ENCODE results near the gene REXO4.
A peak's percentile ranks its signal among the peaks of the same experiment; 100 is the strongest.
"Not testable (repeated sequence)": the region's sequence is repeated elsewhere in the genome, so short reads cannot be mapped to it uniquely, and the experiment has no call there.

REXO4 gene

GRCh38 chr9:133386338-133386737, 31.5 kb downstream of the REXO4 start:
- DNase-seq: no peak

DNA sequence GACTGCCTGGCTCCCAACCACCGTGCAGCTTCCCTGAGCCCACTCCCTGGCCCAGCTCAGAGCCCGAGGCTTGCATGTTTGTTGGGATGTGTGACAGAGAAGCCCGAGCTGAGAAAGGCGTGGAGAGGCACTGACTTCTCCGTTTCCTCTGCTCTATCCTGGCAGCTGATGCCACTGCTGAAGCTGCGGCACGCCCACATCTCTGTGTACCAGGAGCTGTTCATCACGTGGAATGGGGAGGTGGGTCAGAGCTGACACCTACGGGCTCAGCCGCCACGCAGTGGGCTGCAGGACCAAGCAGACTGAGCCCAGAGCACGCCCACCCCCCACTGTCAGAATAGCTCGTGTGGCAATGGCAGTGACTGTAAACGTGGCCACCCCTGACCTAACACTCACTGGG, 32.4 kb downstream of the REXO4 start:
- DNase-seq: no peak

DNA sequence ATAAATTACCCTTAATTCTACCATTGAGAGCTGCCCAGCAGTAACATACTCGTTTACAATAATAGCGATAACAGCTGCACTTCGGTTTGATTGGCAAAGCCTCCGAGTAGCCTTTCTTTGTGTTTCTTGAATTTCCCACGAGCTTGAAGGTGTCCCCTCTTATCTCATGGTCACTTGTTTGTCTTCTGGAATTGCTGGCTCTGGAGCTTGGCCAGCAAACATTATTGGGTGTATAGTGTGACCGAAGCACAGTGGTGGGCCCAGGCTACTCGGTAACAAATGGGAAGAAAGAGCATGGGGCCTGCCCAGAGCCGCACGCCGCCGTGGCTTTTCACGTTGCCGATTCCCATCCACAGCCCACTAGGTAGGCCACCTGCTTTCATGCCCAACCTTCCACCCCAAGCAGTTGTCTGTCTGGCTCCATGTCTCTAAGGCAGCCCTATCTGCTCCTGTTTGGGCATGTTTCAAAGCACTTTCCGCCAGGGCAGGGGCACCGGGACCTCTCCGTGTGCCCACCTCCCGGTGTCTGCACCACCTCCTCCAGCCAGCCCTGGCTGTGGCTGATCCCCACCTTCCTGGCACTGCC, 33.0 kb downstream of the REXO4 start:
- no peak for DNase-seq

DNA sequence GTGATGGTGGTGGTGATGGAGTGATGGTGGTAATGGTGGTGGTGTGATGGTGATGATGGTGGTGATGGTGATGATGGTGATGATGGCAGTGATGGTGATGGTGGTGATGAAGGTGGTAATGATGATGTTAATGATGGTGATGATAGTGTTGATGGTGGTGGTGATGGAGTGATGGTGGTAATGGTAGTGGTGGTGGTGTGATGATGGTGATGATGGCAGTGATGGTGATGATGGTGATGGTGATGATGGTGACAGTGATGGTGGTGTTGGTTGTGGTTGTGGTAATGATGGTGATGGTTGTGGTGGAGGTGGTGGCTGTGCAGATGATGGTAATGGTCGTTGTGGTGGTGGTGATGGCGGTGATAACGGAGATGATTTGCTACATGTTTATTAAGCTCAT, 34.4 kb downstream of the REXO4 start:
- DNase-seq: no peak

DNA sequence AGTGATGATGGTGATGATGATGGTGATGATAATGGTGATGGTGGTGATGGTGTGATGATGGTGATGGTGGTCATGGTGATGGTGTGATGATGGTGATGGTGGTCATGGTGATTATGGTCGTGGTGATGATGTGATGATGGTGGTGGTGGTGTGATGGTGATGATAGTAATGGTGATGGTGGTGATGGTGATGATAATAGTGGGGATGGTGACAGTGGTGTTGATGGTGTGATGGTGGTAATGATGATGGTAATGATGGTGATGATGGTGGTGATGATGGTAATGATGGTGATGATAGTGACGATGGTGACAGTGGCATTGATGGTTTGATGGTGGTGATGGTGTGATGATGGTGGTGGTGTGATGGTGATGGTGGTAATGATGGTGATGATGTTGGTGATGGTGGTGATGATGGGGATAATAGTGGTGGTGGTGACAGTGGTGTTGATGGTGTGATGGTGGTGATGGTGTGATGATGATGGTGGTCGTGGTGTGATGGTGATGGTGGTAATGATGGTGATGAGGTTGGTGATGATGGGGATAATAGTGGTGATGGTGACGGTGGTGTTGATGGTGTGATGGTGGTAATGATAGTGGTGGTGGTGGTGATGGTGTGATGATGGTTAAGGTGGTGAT, 35.2 kb downstream of the REXO4 start:
- no peak for DNase-seq

DNA sequence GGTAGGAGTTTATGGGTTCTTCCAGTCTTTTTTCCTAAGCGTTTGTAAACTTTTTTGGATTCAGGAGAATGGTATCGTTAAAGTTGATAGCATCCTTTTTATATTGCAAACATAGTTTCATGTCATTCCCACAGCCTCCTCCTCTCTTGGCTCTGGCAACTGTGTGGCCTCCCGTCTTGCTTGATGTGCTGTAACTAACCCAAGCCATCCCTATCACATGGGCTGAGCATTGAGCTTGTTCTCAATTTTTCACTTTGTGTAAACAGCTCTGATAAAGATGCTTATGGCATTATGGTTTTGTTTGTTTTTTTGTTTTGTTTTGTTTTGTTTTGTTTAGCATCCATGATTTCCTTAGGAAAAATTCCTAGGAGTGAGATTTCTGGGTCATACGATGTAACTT, 37.1 kb downstream of the REXO4 start:
- DNase-seq: no peak

DNA sequence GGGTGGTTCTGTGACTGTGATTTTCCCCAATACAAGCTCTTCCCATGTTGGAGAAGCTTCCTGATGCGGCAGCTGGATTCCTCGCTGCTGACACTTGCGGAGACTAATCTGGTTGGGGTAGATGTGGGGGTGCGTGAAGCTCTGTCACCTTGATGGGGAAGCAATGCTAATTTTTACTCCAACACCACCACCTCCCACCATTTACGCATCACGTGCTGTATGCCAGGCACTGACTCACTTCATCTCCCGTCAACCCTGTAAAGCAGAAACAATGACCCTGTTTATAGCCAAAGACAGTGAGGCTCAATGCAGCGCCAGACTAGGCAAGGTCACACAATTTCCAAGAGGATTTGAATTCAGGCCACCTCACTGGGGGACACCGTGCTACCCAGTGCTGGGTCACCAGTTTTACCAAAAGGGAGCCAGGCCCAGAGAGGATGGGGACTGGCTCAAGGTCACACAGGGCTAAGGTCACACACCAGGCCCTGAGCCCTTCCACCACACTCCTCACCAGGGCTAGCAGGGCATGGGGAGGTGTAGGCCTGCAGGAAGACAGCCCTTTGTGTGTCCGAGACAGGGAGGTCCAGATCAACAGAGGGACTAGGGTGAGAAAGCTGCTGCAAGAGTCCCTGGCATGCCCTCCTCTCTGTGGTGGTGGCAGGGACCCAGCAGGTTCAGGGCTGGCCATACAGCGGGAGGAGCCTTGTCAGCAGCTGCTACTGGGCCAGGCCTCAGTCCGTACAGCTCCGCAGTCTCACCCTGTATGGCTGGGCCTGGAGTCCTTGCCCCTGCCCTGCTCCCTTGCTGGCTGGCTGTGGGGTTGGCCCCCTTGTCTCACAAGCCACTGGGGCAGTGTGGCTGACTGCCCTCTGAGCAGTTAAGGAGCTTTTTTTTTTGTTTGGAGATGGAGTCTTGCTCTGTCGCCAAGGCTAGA, 38.4 kb downstream of the REXO4 start:
- DNase-seq: no peak

DNA sequence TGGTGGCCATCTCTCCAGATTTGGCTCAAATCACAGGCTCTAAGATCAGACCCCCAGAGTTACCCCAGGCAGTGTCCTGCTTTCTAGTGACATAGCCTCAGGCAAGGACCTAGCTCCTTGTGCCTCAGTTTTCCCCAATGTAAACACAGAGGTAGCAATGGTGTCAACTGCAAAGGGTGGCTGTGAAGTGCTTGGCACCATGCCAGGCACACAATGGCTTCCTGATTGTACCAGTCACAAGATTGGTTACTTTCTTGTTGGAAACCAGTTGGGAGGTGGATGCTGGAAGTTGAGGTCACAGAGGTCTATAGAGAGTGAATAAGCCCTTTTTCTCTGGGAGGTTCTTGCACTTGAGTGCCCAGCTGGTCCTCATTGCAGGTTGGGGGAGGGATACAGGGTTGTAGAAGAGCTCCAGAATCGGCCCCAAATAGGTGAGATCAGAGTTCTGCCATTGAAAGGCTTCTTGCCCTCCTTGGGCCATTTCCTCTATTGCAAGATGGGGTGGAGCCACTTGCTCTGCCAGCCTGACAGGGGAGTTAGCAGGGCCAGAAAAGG, 39.3 kb downstream of the REXO4 start:
- no peak for DNase-seq

GRCh38 chr9:133377721-133378216, 40.0 kb downstream of the REXO4 start:
- DNase-seq: no peak

- DNase-seq: not testable (repeated sequence)
Measured at GRCh38 chr9:133377280-133377679, 40.5 kb downstream of the REXO4 start.

GRCh38 chr9:133375724-133376654, 41.8 kb downstream of the REXO4 start, which contains the start of the genes STKLD1 and SURF4:
STKLD1 (plus strand) TSS chr9:133376366; CDS start chr9:133376474, 108 bp downstream.
SURF4 (minus strand) TSS chr9:133376060; CDS start chr9:133375969, 91 bp downstream.
- DNase-seq: peak; percentile 94 to 96

DNA sequence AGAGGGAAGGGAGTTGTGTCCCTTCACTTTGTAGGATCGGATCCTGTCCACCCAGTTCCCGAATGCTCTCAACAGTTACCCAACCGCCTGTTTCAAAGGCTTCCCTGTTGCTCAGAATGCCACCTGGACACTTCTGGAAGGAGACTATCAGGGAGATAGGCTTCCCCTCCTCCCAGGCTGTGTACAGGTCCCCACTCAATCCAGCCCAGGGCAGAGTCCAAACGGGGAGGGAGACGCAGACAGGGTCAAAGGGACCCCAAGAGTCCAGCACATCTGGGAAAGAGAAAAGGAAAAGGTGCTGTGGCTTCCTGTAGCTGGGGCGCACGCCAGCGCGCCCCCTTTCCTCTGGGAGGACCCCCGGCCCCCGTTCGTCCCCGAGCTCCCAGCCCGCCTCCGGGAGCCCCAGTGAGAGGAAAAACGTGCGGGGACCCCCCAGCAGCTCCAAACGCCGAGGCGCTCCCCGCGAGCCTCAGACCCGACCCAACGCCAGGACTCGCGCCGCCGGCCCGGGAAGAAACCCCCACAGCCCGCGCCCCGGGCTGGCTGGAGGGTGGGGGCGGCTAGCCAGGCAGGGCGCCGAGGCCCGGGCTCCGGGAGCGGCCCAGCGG, 42.6 kb downstream of the REXO4 start:
- no peak for DNase-seq

- peak; percentile 20 to 57 for DNase-seq
Measured at GRCh38 chr9:133374612-133375115, 43.1 kb downstream of the REXO4 start.

GRCh38 chr9:133372144-133372543, 45.7 kb downstream of the REXO4 start:
- no peak for DNase-seq

GRCh38 chr9:133371261-133371711, 46.5 kb downstream of the REXO4 start:
- peak; percentile 58 to 72 for DNase-seq

- DNase-seq: peak; percentile 42 to 69
Measured at GRCh38 chr9:133370685-133371084, 47.1 kb downstream of the REXO4 start.

- DNase-seq: no peak
Measured at GRCh38 chr9:133369933-133370332, 47.9 kb downstream of the REXO4 start.

- no peak for DNase-seq
Measured at GRCh38 chr9:133369422-133369821, 48.4 kb downstream of the REXO4 start.

DNA sequence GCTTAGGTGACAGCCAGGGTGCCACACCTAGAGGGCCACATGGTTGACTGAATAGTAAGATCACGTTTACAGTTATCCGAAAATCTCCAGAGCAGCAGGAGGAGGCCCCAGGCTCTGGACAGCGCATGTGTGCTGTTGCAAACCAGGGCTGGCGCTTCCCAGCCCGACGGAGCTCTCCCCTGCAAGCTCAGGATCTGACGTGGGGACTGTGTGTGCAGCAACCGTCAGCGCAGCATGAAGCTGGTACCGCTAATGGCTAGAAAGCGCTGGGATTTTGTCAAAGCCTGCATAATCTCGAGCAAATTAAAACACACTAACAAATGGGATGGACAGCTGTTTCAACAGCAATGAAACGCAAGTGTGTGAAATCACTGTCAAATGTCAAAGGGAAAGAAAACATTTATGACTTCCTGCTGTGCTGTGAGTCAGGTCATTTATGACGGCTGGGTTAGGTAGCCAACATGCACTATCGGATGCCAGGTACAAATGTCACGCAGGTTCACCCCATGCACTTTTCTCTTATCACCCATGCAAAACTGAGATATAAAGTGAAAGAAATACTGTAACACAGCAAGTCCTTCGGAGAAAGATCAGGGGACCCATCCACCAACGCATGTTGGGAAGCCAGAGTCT, 49.4 kb downstream of the REXO4 start:
- DNase-seq: no peak

DNA sequence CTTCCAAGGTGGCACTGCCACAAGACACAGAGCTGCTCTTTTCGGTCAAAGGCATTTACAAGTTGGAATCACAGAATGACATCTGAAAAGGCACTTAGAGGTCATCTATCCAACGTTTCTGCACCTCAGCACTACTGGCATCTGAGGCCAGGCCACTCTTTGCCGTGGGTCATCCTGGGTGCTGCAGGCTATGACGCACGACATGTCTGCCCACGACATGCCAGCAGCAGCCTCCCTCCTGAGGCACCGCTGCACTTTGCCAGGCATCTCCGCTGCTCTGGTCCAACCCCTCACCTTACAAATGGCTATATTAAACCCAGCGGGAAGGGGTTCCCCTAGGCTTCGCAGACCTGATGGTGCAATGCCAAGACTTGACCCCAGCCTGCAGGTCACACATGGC, 50.0 kb downstream of the REXO4 start:
- DNase-seq: no peak

DNA sequence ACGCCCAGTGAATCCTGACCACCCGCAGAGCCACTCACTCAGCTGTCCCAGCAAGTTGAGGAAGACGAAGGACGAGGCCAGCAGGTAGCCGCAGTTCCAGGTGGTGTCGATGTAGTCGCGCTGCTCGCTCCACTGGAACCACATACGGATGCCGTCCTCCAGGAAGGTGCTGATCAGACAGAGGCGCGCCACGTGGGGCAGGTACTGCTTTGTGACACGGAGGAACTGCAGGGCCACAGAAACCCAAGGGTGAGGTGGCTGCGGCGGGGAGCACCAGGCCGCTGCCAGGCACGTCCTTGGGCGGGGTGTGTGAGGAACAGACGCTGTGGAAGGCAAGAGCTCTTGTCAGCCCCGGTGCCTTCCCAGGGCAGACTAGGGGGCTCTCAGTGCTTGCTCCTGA, 50.6 kb downstream of the REXO4 start:
- no peak for DNase-seq

All from CD4-positive, alpha-beta T cell treated with Interleukin-1 beta for 1 hour (primary cell).